ENCODE results near the gene WFIKKN1. TPM values are rescaled to one million over a fixed set of nuclear protein-coding genes. Genes with fewer than 3 reads are reported as not detected.

Gene WFIKKN1
- total RNA-seq, 1 experiment from 2014 or later: 12.3 TPM

DNA sequence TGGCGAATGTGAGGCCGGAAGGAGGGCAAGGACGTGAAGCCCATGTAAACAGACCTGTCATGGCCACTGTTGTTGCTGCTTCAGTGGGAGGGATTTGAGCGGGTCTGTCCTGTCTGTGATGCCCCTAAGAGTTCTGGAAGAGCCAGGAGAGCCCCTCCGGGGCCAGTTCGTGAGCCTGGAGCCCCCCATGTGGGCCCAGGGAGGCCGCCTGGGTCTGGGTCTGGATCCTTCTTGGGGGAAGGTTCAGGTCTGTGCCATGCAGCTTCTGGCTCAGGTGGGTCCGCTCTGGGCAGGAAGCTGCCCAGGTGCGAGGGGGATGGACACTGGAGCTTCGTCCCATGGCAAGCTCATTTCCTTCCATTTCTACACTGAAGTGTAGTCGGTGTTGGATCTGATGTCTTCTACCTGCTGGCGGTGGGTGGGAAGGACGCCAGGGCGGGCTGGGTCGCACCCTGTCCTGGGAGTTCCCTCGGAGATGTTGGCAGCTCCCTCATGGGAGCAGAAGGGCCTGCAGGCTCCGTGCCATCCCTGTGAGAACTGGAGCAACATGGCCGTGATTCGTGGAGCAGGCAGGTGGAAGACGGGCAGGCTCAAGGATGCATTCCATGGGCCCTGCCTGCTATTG is 11.2 kb upstream of the WFIKKN1 start (continued):
- TF ChIP-seq, protein P1, sequence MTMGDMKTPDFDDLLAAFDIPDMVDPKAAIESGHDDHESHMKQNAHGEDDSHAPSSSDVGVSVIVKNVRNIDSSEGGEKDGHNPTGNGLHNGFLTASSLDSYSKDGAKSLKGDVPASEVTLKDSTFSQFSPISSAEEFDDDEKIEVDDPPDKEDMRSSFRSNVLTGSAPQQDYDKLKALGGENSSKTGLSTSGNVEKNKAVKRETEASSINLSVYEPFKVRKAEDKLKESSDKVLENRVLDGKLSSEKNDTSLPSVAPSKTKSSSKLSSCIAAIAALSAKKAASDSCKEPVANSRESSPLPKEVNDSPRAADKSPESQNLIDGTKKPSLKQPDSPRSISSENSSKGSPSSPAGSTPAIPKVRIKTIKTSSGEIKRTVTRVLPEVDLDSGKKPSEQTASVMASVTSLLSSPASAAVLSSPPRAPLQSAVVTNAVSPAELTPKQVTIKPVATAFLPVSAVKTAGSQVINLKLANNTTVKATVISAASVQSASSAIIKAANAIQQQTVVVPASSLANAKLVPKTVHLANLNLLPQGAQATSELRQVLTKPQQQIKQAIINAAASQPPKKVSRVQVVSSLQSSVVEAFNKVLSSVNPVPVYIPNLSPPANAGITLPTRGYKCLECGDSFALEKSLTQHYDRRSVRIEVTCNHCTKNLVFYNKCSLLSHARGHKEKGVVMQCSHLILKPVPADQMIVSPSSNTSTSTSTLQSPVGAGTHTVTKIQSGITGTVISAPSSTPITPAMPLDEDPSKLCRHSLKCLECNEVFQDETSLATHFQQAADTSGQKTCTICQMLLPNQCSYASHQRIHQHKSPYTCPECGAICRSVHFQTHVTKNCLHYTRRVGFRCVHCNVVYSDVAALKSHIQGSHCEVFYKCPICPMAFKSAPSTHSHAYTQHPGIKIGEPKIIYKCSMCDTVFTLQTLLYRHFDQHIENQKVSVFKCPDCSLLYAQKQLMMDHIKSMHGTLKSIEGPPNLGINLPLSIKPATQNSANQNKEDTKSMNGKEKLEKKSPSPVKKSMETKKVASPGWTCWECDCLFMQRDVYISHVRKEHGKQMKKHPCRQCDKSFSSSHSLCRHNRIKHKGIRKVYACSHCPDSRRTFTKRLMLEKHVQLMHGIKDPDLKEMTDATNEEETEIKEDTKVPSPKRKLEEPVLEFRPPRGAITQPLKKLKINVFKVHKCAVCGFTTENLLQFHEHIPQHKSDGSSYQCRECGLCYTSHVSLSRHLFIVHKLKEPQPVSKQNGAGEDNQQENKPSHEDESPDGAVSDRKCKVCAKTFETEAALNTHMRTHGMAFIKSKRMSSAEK (CRISPR knock-in tag; IDR thresholded peaks at IDR 0.05; ENCODE audit: borderline replicate concordance): no peak
- no peak for TF ChIP-seq TP53 (CRISPR knock-in tag; IDR thresholded peaks at IDR 0.05)
- no peak for TF ChIP-seq NR2C2 (CRISPR knock-in tag; IDR thresholded peaks at IDR 0.05)
- TF ChIP-seq ZNF416 (CRISPR knock-in tag; IDR thresholded peaks at IDR 0.05): no peak
- no peak for TF ChIP-seq FOXK1 (CRISPR knock-in tag; IDR thresholded peaks at IDR 0.05)
- no peak for TF ChIP-seq CREM (CRISPR knock-in tag; IDR thresholded peaks at IDR 0.05)
- TF ChIP-seq, protein P2, sequence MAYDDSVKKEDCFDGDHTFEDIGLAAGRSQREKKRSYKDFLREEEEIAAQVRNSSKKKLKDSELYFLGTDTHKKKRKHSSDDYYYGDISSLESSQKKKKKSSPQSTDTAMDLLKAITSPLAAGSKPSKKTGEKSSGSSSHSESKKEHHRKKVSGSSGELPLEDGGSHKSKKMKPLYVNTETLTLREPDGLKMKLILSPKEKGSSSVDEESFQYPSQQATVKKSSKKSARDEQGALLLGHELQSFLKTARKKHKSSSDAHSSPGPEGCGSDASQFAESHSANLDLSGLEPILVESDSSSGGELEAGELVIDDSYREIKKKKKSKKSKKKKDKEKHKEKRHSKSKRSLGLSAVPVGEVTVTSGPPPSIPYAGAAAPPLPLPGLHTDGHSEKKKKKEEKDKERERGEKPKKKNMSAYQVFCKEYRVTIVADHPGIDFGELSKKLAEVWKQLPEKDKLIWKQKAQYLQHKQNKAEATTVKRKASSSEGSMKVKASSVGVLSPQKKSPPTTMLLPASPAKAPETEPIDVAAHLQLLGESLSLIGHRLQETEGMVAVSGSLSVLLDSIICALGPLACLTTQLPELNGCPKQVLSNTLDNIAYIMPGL (CRISPR knock-in tag; IDR thresholded peaks at IDR 0.05): no peak

DNA sequence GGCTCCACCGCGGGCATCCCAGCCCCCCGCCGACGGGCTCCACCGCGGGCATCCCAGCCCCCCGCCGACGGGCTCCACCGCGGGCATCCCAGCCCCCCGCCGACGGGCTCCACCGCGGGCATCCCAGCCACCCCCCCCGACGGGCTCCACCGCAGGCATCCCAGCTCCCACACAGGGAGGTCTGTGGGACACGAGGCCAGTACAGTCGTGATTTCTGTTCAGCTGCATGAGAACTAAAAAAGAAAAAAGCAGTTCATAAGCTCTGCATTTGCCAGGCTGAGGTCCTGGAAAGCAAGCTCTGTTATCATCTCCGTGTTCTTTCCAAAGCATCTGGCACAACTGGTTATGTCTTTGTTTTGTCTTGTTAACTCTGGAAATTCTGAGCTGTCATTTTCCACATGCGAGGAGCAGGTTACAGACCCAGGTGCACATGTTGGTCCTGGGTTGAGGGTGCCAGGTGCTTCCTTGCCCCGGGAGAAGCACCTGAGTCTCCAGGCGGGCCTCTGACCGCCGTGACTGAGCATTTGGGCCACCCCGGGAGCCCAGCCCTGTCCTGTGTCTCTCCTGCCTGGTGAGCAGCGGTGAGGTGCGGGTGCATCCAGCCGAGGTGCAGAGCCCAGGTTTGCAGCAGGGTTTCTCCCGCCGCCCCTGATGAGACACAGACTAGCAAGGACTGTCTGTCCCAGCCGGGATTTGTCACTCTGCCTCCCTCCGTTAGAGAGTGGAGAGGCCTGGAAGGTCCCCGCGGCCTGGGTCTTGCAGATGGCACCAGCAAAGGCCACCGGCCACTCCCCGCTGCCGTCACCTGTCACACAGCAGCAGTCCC is 9.9 kb upstream of the WFIKKN1 start:
- ChIA-PET CTCF (interaction anchor here (0.7 to 3.5 kb wide), 10 partner anchors 10 to 74 kb away, joined by 3 to 21 read pairs (median 8); partner anchors contain the start of genes RHOT2 and WDR90), POLR2A (no interaction called here)
- ATAC-seq (no peak), DNase-seq (ENCODE audit: low spot score) (no peak)
- Mint-ChIP-seq H3K4me3 (no peak overlapping the region), H3K27ac (no peak overlapping the region; the same call in 1 of the 2 replicates), H3K9me3 (no peaks in the 10 kb centered on the region), H3K36me3 (no peaks in the 10 kb centered on the region), H3K27me3 (ENCODE audit: low read depth) (no peaks in the 10 kb centered on the region), H3K4me1 (peaks cover 24% of the 10 kb centered on the region)
- TF ChIP-seq OVOL2 (CRISPR knock-in tag; IDR thresholded peaks at IDR 0.05; ENCODE audit: borderline replicate concordance): no peak
- TF ChIP-seq, protein P3, sequence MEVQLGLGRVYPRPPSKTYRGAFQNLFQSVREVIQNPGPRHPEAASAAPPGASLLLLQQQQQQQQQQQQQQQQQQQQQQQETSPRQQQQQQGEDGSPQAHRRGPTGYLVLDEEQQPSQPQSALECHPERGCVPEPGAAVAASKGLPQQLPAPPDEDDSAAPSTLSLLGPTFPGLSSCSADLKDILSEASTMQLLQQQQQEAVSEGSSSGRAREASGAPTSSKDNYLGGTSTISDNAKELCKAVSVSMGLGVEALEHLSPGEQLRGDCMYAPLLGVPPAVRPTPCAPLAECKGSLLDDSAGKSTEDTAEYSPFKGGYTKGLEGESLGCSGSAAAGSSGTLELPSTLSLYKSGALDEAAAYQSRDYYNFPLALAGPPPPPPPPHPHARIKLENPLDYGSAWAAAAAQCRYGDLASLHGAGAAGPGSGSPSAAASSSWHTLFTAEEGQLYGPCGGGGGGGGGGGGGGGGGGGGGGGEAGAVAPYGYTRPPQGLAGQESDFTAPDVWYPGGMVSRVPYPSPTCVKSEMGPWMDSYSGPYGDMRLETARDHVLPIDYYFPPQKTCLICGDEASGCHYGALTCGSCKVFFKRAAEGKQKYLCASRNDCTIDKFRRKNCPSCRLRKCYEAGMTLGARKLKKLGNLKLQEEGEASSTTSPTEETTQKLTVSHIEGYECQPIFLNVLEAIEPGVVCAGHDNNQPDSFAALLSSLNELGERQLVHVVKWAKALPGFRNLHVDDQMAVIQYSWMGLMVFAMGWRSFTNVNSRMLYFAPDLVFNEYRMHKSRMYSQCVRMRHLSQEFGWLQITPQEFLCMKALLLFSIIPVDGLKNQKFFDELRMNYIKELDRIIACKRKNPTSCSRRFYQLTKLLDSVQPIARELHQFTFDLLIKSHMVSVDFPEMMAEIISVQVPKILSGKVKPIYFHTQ (CRISPR knock-in tag; IDR thresholded peaks at IDR 0.05): no peak
- TF ChIP-seq RORB (CRISPR knock-in tag; IDR thresholded peaks at IDR 0.05): no peak
- no peak for TF ChIP-seq GRHL2 (CRISPR knock-in tag; IDR thresholded peaks at IDR 0.05; ENCODE audit: insufficient replicate concordance, severe bottlenecking)
- TF ChIP-seq, protein P4, sequence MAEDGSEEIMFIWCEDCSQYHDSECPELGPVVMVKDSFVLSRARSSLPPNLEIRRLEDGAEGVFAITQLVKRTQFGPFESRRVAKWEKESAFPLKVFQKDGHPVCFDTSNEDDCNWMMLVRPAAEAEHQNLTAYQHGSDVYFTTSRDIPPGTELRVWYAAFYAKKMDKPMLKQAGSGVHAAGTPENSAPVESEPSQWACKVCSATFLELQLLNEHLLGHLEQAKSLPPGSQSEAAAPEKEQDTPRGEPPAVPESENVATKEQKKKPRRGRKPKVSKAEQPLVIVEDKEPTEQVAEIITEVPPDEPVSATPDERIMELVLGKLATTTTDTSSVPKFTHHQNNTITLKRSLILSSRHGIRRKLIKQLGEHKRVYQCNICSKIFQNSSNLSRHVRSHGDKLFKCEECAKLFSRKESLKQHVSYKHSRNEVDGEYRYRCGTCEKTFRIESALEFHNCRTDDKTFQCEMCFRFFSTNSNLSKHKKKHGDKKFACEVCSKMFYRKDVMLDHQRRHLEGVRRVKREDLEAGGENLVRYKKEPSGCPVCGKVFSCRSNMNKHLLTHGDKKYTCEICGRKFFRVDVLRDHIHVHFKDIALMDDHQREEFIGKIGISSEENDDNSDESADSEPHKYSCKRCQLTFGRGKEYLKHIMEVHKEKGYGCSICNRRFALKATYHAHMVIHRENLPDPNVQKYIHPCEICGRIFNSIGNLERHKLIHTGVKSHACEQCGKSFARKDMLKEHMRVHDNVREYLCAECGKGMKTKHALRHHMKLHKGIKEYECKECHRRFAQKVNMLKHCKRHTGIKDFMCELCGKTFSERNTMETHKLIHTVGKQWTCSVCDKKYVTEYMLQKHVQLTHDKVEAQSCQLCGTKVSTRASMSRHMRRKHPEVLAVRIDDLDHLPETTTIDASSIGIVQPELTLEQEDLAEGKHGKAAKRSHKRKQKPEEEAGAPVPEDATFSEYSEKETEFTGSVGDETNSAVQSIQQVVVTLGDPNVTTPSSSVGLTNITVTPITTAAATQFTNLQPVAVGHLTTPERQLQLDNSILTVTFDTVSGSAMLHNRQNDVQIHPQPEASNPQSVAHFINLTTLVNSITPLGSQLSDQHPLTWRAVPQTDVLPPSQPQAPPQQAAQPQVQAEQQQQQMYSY (CRISPR knock-in tag; IDR thresholded peaks at IDR 0.05): no peak
- TF ChIP-seq RELA (CRISPR knock-in tag; IDR thresholded peaks at IDR 0.05; ENCODE audit: borderline replicate concordance): no peak
- TF ChIP-seq NFYB (CRISPR knock-in tag; conservative IDR thresholded peaks at IDR 0.05; ENCODE audit: low read depth): no peak
- no peak for TF ChIP-seq ZNF423 (CRISPR knock-in tag; IDR thresholded peaks at IDR 0.05)
- TF ChIP-seq CBFB (CRISPR knock-in tag; IDR thresholded peaks at IDR 0.05; ENCODE audit: low read depth): no peak
- TF ChIP-seq, protein P5, sequence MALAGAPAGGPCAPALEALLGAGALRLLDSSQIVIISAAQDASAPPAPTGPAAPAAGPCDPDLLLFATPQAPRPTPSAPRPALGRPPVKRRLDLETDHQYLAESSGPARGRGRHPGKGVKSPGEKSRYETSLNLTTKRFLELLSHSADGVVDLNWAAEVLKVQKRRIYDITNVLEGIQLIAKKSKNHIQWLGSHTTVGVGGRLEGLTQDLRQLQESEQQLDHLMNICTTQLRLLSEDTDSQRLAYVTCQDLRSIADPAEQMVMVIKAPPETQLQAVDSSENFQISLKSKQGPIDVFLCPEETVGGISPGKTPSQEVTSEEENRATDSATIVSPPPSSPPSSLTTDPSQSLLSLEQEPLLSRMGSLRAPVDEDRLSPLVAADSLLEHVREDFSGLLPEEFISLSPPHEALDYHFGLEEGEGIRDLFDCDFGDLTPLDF (CRISPR knock-in tag; IDR thresholded peaks at IDR 0.05): no peak
- no peak for TF ChIP-seq TEAD4 (CRISPR knock-in tag; IDR thresholded peaks at IDR 0.05)
- no peak for TF ChIP-seq ZNF671 (CRISPR knock-in tag; IDR thresholded peaks at IDR 0.05)
- TF ChIP-seq, protein P6, sequence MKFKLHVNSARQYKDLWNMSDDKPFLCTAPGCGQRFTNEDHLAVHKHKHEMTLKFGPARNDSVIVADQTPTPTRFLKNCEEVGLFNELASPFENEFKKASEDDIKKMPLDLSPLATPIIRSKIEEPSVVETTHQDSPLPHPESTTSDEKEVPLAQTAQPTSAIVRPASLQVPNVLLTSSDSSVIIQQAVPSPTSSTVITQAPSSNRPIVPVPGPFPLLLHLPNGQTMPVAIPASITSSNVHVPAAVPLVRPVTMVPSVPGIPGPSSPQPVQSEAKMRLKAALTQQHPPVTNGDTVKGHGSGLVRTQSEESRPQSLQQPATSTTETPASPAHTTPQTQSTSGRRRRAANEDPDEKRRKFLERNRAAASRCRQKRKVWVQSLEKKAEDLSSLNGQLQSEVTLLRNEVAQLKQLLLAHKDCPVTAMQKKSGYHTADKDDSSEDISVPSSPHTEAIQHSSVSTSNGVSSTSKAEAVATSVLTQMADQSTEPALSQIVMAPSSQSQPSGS (CRISPR knock-in tag; IDR thresholded peaks at IDR 0.05; ENCODE audit: borderline replicate concordance, low read depth): no peak
